Omental fat pad (tissue), 4 donors: ENCODE results near the gene SEMA3A. TPM values are rescaled to one million over a fixed set of nuclear protein-coding genes. Genes with fewer than 3 reads are reported as not detected.

Experiments
- ATAC-seq: fragments of 150-250 bp; one replicate; pipeline ENCODE4 v1.9.1; 2016; ENCODE audit warnings: mild to moderate bottlenecking, moderate library complexity; ENCODE audit not compliant: low FRiP score
- DNase-seq: peaks from one replicate; pipeline ENCODE4 v3.0.0-alpha.2; 2019; ENCODE audit warnings: low spot score
- CTCF ChIP-seq, 3 donors: fragments of 450-650 bp; IDR thresholded peaks; one replicate each; pipeline ENCODE4 v1.5.1; 2016 to 2017; ENCODE audit warnings: antibody characterized with exemption in 3 of 3, mild to moderate bottlenecking in 3 of 3, moderate library complexity in 2 of 3
- total RNA-seq, 4 donors: library from RNA; depleted of rRNA; stranded (reverse); fragments of >200 nt; gene quantifications; one replicate each; pipeline ENCODE4 v1.1.0, GENCODE V29; 2016

SEMA3A gene
- total RNA-seq, 4 donors from 2014 or later: 4.3 to 11.4 (median 7.4) TPM

DNA sequence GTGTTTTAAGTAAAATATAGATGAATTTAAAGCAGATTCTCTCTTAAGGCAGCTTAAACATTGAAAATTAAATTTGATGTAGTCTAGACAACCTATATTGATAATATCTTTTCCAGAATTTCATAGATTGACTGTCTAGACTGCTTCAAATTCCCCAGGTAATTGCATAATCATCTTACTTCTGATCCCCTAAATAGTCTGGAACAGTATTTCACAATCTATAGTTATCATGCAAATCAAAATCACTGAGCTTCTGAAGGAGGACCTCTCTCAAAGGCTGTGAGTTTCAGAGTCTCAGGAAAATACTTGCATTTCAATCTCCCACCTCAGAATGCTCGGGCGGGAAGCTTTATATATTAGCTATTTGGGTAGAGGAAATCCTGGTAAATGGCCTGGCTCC lies 87.3 kb downstream of the SEMA3A start:
- DNase-seq (no peak), ATAC-seq (no peak)
- no peak for TF ChIP-seq CTCF (IDR thresholded peaks at IDR 0.05)

DNA sequence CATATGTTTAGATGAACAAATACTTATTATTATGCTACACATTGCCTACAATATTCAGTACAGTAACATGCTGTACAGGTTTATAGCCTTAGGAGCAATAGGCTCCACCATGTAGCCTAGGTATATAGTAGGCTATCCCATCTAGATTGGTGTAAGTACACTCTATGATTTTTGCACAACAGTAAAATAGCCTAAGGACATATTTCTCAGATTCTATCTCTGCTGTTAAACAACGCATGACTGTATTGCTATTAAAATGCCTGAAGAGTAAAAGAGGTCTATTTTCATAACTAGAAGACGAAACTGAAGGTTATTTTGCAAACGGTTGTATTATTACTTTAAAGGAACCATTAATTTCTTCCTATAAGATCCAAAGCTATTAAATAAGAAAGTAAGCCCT lies 88.3 kb downstream of the SEMA3A start:
- no peak for TF ChIP-seq CTCF (IDR thresholded peaks at IDR 0.05)
- DNase-seq (no peak), ATAC-seq (no peak)

- no peak for TF ChIP-seq CTCF (IDR thresholded peaks at IDR 0.05)
- DNase-seq (no peak), ATAC-seq (no peak)
Observed at GRCh38 chr7:84105586-84105985, 89.0 kb downstream of the SEMA3A start.

GRCh38 chr7:84104826-84105225 lies 89.8 kb downstream of the SEMA3A start:
- TF ChIP-seq CTCF (IDR thresholded peaks at IDR 0.05): no peak
- ATAC-seq (no peak), DNase-seq (no peak)

DNA sequence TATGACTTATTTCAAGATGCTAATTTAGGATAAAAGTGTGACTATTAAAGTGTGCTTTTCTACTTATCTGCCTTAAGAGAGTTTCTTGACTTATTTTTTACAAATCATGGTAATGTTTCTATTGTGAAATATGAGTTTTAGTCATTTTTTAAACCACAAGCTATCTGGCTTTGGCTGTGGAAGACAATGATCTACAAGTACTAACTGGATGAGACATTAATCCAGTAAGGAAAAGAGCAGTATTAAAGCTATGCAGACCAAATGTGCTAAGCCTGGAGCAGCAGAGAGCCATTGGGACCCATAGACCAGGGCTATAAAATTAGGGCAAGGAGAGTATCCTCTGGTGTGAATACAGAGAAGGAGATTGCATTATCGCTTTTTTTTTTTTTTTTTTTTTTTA lies 92.4 kb downstream of the SEMA3A start:
- ATAC-seq (no peak), DNase-seq (no peak)

GRCh38 chr7:84100866-84101265 lies 93.7 kb downstream of the SEMA3A start:
- ATAC-seq: no peak

More for the DNA sequence above, 92.4 kb downstream of the SEMA3A start:
- no peak for TF ChIP-seq CTCF (IDR thresholded peaks at IDR 0.05)

More at GRCh38 chr7:84100866-84101265, 93.7 kb downstream of the SEMA3A start:
- TF ChIP-seq CTCF (IDR thresholded peaks at IDR 0.05): no peak
- no peak for DNase-seq
